Upper lobe of left lung (tissue), 4 donors: ENCODE data around the gene KMO.

Source experiments
- CTCF ChIP-seq, 6 experiments: fragments of 450-650 bp in 4 of 6; fragments of 200-600 bp in 2 of 6; sonication (generic) in 2 of 6; IDR thresholded peaks; one replicate each; pipeline ENCODE4 v1.5.1; 2016 to 2019; ENCODE audit warnings: antibody characterized with exemption in 6 of 6
- POLR2AphosphoS5 ChIP-seq, 2 donors: sonication (generic); formaldehyde crosslinking; IDR thresholded peaks; one replicate each; pipeline ENCODE4 v1.5.1; 2017; ENCODE audit warnings: antibody characterized with exemption in 2 of 2

DNA sequence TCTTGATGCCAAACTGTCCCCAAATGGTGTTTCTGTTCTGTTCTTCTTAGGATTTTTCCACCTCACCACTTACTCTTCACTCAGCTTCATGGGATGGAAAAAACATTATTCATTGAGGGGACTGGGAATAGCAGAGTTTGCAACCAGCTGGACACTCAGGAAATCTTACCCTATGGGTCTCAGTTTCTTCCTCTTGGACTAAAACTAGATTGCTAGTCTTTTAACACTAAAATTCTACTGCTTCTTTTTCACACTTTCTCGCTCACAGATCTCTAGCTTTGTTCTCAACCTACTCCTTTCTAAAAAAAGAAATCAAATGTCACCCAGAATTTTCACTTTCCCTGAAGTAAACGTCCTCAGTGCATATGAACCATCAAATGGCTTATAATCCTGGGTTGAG is 4.8 kb downstream of the KMO start:
- TF ChIP-seq POLR2AphosphoS5 (IDR thresholded peaks at IDR 0.05) = no peak
- no peak for TF ChIP-seq CTCF (IDR thresholded peaks at IDR 0.05)
